Activated CD8-positive, alpha-beta T cell treated with anti-CD3 and anti-CD28 coated beads, Interleukin-2, amount 10 ng/mL, durations not matched to agents 7 days and 5 days (primary cell): ENCODE results near the gene OPTC. TPM values are rescaled to one million over a fixed set of nuclear protein-coding genes. Genes with fewer than 3 reads are reported as not detected.
A peak's percentile ranks its signal among the peaks of the same experiment; 100 is the strongest.
"Not testable (repeated sequence)": the region's sequence is repeated elsewhere in the genome, so short reads cannot be mapped to it uniquely, and the experiment has no call there.

Experiments used
- ATAC-seq: fragments of 150-1000 bp; cut with Tn5 transposase; one replicate; pipeline ENCODE4 v1.10.0; 2021; ENCODE audit warnings: moderate library complexity
- CTCF ChIA-PET: fragments of 350-600 bp; sonication (Branson Sonifier 250); formaldehyde crosslinking; loops from one replicate; lab custom pipeline; 2021; ENCODE audit warnings: antibody characterized with exemption; lab: Charles Lee
- POLR2A ChIA-PET: fragments of 350-600 bp; sonication (Branson Sonifier 250); formaldehyde crosslinking; loops from one replicate; lab custom pipeline; 2021; ENCODE audit warnings: antibody characterized with exemption; lab: Charles Lee
- DNase-seq: peaks from one replicate; pipeline ENCODE4 v3.0.0-alpha.2; 2020
- H3K27ac Mint-ChIP-seq: one replicate; pipeline ENCODE4 v1.8.0; 2021; ENCODE audit warnings: mild to moderate bottlenecking, mixed read lengths
- H3K27me3 Mint-ChIP-seq: one replicate; pipeline ENCODE4 v1.8.0; 2021; ENCODE audit warnings: low read depth, mixed read lengths
- H3K36me3 Mint-ChIP-seq: one replicate; pipeline ENCODE4 v1.8.0; 2021; ENCODE audit warnings: low read depth, mixed read lengths
- H3K4me1 Mint-ChIP-seq: one replicate; pipeline ENCODE4 v1.8.0; 2021; ENCODE audit warnings: low read depth, mixed read lengths
- H3K4me3 Mint-ChIP-seq: one replicate; pipeline ENCODE4 v1.8.0; 2021; ENCODE audit warnings: mild to moderate bottlenecking, mixed read lengths
- H3K9me3 Mint-ChIP-seq: one replicate; pipeline ENCODE4 v1.8.0; 2022; ENCODE audit warnings: mixed read lengths; ENCODE audit not compliant: insufficient read depth
- total RNA-seq, 2 experiments: library from RNA; stranded (reverse); gene quantifications; one replicate each; pipeline ENCODE4 v1.2.3, GENCODE V29; 2021

The OPTC gene
- total RNA-seq, 2 experiments from 2014 or later: not detected

- Mint-ChIP-seq H3K4me1 (peaks cover 22% of the 10 kb centered on the region), H3K9me3 (no peaks in the 10 kb centered on the region), H3K36me3 (no peaks in the 10 kb centered on the region), H3K4me3 (no peak overlapping the region), H3K27ac (no peak overlapping the region), H3K27me3 (no peaks in the 10 kb centered on the region)
- ChIA-PET POLR2A (no interaction called here), CTCF (interaction anchor here (0.9 to 8.6 kb wide), 4 partner anchors 117 to 653 kb away, joined by 3 to 124 read pairs (median 4); partner anchors contain the start of gene ATP2B4)
- ATAC-seq (no peak), DNase-seq (no peak)
Observed at GRCh38 chr1:203509135-203509534, 15.2 kb downstream of the OPTC start.

GRCh38 chr1:203511513-203511912 is 17.6 kb downstream of the OPTC start:
- no peak overlapping the region for H3K4me3 Mint-ChIP-seq
- no peak for ATAC-seq

DNA sequence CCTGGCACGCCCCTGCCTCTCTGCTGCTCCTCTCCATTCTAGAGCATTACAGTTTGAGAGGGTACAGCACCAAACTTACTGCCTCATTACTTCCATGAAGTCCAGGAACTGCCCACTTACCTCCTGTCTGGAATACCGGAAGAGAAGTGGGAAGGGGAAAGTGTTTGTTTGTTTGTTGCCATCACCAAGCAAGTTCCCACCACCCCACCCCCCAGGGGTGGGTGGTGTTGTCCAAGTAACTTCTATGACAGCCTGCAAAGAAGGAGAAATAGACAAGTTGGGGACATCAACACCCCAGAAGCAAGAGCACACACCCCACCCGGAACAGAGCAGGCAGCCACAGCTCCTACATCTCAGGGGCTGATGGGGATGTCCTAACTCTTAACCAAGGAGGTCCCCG is 18.0 kb downstream of the OPTC start:
- no peak overlapping the region for H3K27ac Mint-ChIP-seq
- POLR2A ChIA-PET: no interaction called here
- peaks cover 20% of the 10 kb centered on the region for H3K4me1 Mint-ChIP-seq
- no peaks in the 10 kb centered on the region for H3K27me3 Mint-ChIP-seq
- H3K9me3 Mint-ChIP-seq: no peaks in the 10 kb centered on the region
- no peak overlapping the region for H3K4me3 Mint-ChIP-seq
- CTCF ChIA-PET: interaction anchor here (1.7 kb wide), 1 partner anchor 24 kb away, joined by 5 read pairs; no protein-coding TSS in a partner anchor
- no peak for DNase-seq
- no peaks in the 10 kb centered on the region for H3K36me3 Mint-ChIP-seq
- ATAC-seq: no peak

More at GRCh38 chr1:203511513-203511912, 17.6 kb downstream of the OPTC start:
- POLR2A ChIA-PET: no interaction called here
- Mint-ChIP-seq H3K9me3 (no peaks in the 10 kb centered on the region), H3K27ac (no peak overlapping the region), H3K36me3 (no peaks in the 10 kb centered on the region), H3K27me3 (no peaks in the 10 kb centered on the region), H3K4me1 (peaks cover 20% of the 10 kb centered on the region)
- DNase-seq: no peak
- CTCF ChIA-PET: interaction anchor here (1.1 to 1.6 kb wide), 2 partner anchors 24 to 190 kb away, joined by 4 read pairs; no protein-coding TSS in a partner anchor

- Mint-ChIP-seq H3K36me3 (no peaks in the 10 kb centered on the region), H3K9me3 (no peaks in the 10 kb centered on the region), H3K27me3 (no peaks in the 10 kb centered on the region), H3K27ac (no peak overlapping the region), H3K4me1 (peaks cover 20% of the 10 kb centered on the region), H3K4me3 (no peak overlapping the region)
- ChIA-PET POLR2A (no interaction called here), CTCF (interaction anchor here (1.7 kb wide), 1 partner anchor 24 kb away, joined by 5 read pairs; no protein-coding TSS in a partner anchor)
- no peak for DNase-seq
- ATAC-seq: no peak
Observed at GRCh38 chr1:203512517-203512847, 18.5 kb downstream of the OPTC start.

GRCh38 chr1:203512848-203513584 is 19.1 kb downstream of the OPTC start:
- ChIA-PET CTCF (interaction anchor here (0.6 to 1.9 kb wide), 4 partner anchors 14 to 189 kb away, joined by 3 to 8 read pairs (median 4); no protein-coding TSS in a partner anchor), POLR2A (interaction anchor here (1.0 kb wide), 1 partner anchor 186 kb away, joined by 3 read pairs; no protein-coding TSS in a partner anchor)
- no peak overlapping the region for H3K4me3 Mint-ChIP-seq

GRCh38 chr1:203513585-203514031 is 19.7 kb downstream of the OPTC start:
- Mint-ChIP-seq H3K27me3 (no peaks in the 10 kb centered on the region), H3K4me3 (no peak overlapping the region), H3K36me3 (no peaks in the 10 kb centered on the region), H3K4me1 (peaks cover 20% of the 10 kb centered on the region), H3K27ac (no peak overlapping the region), H3K9me3 (no peaks in the 10 kb centered on the region)
- DNase-seq (no peak), ATAC-seq (no peak)
- ChIA-PET POLR2A (interaction anchor here (1.0 kb wide), 1 partner anchor 187 kb away, joined by 3 read pairs; no protein-coding TSS in a partner anchor), CTCF (interaction anchor here (0.6 to 1.9 kb wide), 4 partner anchors 13 to 188 kb away, joined by 3 to 8 read pairs (median 4); no protein-coding TSS in a partner anchor)

More at GRCh38 chr1:203512848-203513584, 19.1 kb downstream of the OPTC start:
- peak overlapping the region; percentile 1 for H3K27ac Mint-ChIP-seq
- DNase-seq (no peak), ATAC-seq (no peak)
- no peaks in the 10 kb centered on the region for H3K36me3 Mint-ChIP-seq
- no peaks in the 10 kb centered on the region for H3K9me3 Mint-ChIP-seq
- no peaks in the 10 kb centered on the region for H3K27me3 Mint-ChIP-seq
- peaks cover 20% of the 10 kb centered on the region for H3K4me1 Mint-ChIP-seq

DNA sequence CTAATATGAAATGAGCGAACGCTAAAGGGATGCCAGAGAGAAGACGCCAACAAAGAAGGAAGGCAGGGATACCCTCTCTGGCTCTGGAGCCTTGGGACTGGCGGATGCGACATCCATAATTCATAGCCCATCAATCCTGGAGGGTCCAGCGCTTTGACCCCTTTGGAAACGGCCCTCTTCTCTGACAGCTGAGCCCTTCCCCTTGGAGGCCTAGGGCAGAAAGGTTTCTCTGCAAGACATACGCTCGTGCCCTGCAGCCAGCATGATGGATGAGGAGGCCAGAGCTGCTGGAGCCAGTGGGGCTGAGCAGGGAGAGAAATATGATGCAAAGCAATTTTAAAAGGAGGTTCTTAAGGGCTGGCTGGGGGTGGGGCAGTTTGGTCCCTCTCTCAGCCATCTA is 22.2 kb downstream of the OPTC start:
- ChIA-PET CTCF (no interaction called here), POLR2A (no interaction called here)
- Mint-ChIP-seq H3K4me3 (no peak overlapping the region), H3K36me3 (no peaks in the 10 kb centered on the region), H3K4me1 (peaks cover 20% of the 10 kb centered on the region), H3K9me3 (no peaks in the 10 kb centered on the region), H3K27me3 (no peaks in the 10 kb centered on the region), H3K27ac (no peak overlapping the region)
- DNase-seq (no peak), ATAC-seq (no peak)

- no peak for ATAC-seq
- POLR2A ChIA-PET: no interaction called here
- CTCF ChIA-PET: interaction anchor here (1.0 kb wide), 1 partner anchor 13 kb away, joined by 3 read pairs; no protein-coding TSS in a partner anchor
- Mint-ChIP-seq H3K36me3 (no peaks in the 10 kb centered on the region), H3K9me3 (no peaks in the 10 kb centered on the region), H3K27me3 (no peaks in the 10 kb centered on the region), H3K4me3 (no peak overlapping the region), H3K4me1 (peaks cover 20% of the 10 kb centered on the region), H3K27ac (no peak overlapping the region)
- no peak for DNase-seq
Observed at GRCh38 chr1:203516906-203517305, 23.0 kb downstream of the OPTC start.

DNA sequence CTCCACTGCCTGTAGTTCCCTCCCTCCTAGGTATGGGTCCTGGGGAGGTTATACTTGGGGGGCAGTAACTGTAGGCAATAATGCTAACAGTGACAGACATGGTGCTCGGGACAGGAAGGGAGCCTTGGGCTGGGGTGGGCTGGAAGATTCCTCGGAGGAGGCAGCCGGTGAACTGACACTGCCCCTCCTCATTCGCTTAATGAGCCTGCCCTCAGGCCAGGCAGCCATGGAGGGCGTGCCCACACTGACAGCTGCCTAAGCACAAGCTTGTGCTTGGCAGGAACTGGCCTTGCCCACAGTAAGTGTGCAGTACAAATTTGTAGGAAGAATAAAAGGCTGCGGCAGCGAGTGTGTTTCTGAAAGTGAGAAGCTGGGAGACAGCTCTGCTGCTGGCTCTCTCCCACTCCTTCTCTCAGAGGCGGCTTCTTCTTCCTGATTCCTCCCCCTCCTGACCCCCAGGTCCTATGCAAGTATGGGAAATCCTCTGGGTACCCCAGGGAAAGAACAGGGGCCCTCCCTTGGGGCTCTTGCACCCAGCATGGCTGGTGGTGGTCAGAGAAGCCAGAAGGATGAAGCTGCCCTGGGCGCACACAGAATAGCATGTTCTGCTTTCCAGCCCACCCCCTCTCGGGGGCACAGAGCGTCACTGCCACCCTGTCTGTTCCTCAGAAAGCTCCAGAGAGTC is 23.6 kb downstream of the OPTC start:
- Mint-ChIP-seq H3K4me1 (peaks cover 17% of the 10 kb centered on the region), H3K4me3 (no peak overlapping the region), H3K36me3 (no peaks in the 10 kb centered on the region), H3K27me3 (no peaks in the 10 kb centered on the region), H3K27ac (no peak overlapping the region), H3K9me3 (no peaks in the 10 kb centered on the region)
- POLR2A ChIA-PET: interaction anchor here (0.6 kb wide), 1 partner anchor 9 kb away, joined by 3 read pairs; no protein-coding TSS in a partner anchor
- DNase-seq (no peak), ATAC-seq (no peak)
- CTCF ChIA-PET: interaction anchor here (1.0 to 1.6 kb wide), 2 partner anchors 14 to 250 kb away, joined by 3 to 6 read pairs; no protein-coding TSS in a partner anchor

- peaks cover 11% of the 10 kb centered on the region for H3K4me1 Mint-ChIP-seq
- H3K4me3 Mint-ChIP-seq, H3K9me3 Mint-ChIP-seq, ATAC-seq, H3K27ac Mint-ChIP-seq, H3K27me3 Mint-ChIP-seq, H3K36me3 Mint-ChIP-seq, DNase-seq: not testable (repeated sequence)
- ChIA-PET CTCF (interaction anchor here (1.6 kb wide), 1 partner anchor 251 kb away, joined by 6 read pairs; no protein-coding TSS in a partner anchor), POLR2A (interaction anchor here (0.6 kb wide), 1 partner anchor 8 kb away, joined by 3 read pairs; no protein-coding TSS in a partner anchor)
Observed at GRCh38 chr1:203518139-203518538, 24.2 kb downstream of the OPTC start.

GRCh38 chr1:203518541-203518940 is 24.6 kb downstream of the OPTC start:
- Mint-ChIP-seq H3K27ac (no peak overlapping the region), H3K27me3 (no peaks in the 10 kb centered on the region), H3K36me3 (no peaks in the 10 kb centered on the region), H3K9me3 (no peaks in the 10 kb centered on the region), H3K4me3 (no peak overlapping the region), H3K4me1 (peaks cover 7% of the 10 kb centered on the region)
- POLR2A ChIA-PET: no interaction called here
- DNase-seq (no peak), ATAC-seq (no peak)
- CTCF ChIA-PET: interaction anchor here (1.6 kb wide), 1 partner anchor 251 kb away, joined by 6 read pairs; no protein-coding TSS in a partner anchor
